Testis (tissue), 3 donors: ENCODE measurements around the gene ZNF678. TPM values are rescaled to one million over a fixed set of nuclear protein-coding genes. Genes with fewer than 3 reads are reported as not detected.

Experiments used
- DNase-seq: peaks from one replicate; pipeline ENCODE4 v3.0.0-alpha.2; 2019
- H3K27ac ChIP-seq, 2 donors: fragments of 200-600 bp; sonication (generic); one replicate each; pipeline ENCODE4 v1.5.1; 2019
- H3K27me3 ChIP-seq: fragments of 200-600 bp; sonication (generic); one replicate; pipeline ENCODE4 v1.5.1; 2019
- H3K36me3 ChIP-seq: fragments of 200-600 bp; sonication (generic); one replicate; pipeline ENCODE4 v1.5.1; 2017; ENCODE audit warnings: low read depth; ENCODE audit errors: missing control alignments
- H3K4me1 ChIP-seq: fragments of 200-600 bp; sonication (generic); one replicate; pipeline ENCODE4 v1.5.1; 2019
- H3K4me3 ChIP-seq, 2 donors: fragments of 200-600 bp; sonication (generic); one replicate each; pipeline ENCODE4 v1.5.1; 2017 to 2019
- H3K9me3 ChIP-seq: fragments of 200-600 bp; sonication (generic); one replicate; pipeline ENCODE4 v1.5.1; 2017
- CTCF ChIP-seq, 3 experiments: fragments of 450-650 bp in 2 of 3; fragments of 200-600 bp in 1 of 3; sonication (generic) in 1 of 3; IDR thresholded peaks; one replicate each; pipeline ENCODE4 v1.5.1; 2016 to 2019; ENCODE audit warnings: antibody characterized with exemption in 3 of 3, mild to moderate bottlenecking in 2 of 3, moderate library complexity in 1 of 3
- POLR2A ChIP-seq: fragments of 450-650 bp; IDR thresholded peaks from one replicate; pipeline ENCODE4 v1.6.1; 2017; ENCODE audit warnings: antibody characterized with exemption, mild to moderate bottlenecking, moderate library complexity
- WGBS, 2 donors: methylation state at CpG; one replicate each; pipeline ENCODE4 v1.1.5; 2018; 5-methylcytosine and 5-hydroxymethylcytosine counted together
- intact Hi-C: fragments of 100-400 bp; cut with DNase I; formaldehyde crosslinking; loops from one replicate; pipeline ENCODE4 v1.15.1; 2023; ENCODE audit warnings: low total_unique reads
- polyA plus RNA-seq: library from polyadenylated mRNA; stranded (reverse); fragments of 350-450 nt; fragmentation: Illumina TruSeq; extraction: RNeasy Lipid Tissue Mini Kit (QIAGEN cat#74804); gene quantifications from one replicate; pipeline ENCODE4 v1.2.3, GENCODE V29; 2014; ENCODE audit warnings: low read depth, low replicate concordance; ENCODE audit not compliant: insufficient read depth
- total RNA-seq, 2 donors: library from RNA; depleted of rRNA; stranded (reverse); fragments of >200 nt; gene quantifications; one replicate each; pipeline ENCODE4 v1.2.3, GENCODE V29; 2016

Gene ZNF678
- total and polyA plus RNA-seq, 3 donors from 2014 or later, result 3.2 to 18.6 (median 12.8) TPM

- TF ChIP-seq POLR2A (no peak), CTCF (IDR thresholded peaks at IDR 0.05) (no peak)
- Histone ChIP-seq H3K36me3 (no peaks in the 10 kb centered on the region), H3K27me3 (no peaks in the 10 kb centered on the region), H3K4me1 (no peaks in the 10 kb centered on the region), H3K27ac (no peak overlapping the region), H3K4me3 (peak overlapping the region in 1 of 2 donors; percentile 20), H3K9me3 (no peaks in the 10 kb centered on the region)
- intact Hi-C loops, result no loop called here
- 49 to 53% methylated on average over 18 to 29 of the region's 29 CpGs for WGBS, 2 donors
- no peak for DNase-seq
Observed at GRCh38 chr1:227557962-227558725, 5.2 kb upstream of the ZNF678 start.

- Histone ChIP-seq H3K27me3 (no peaks in the 10 kb centered on the region), H3K9me3 (no peaks in the 10 kb centered on the region), H3K36me3 (no peaks in the 10 kb centered on the region), H3K27ac (no peak overlapping the region), H3K4me1 (no peaks in the 10 kb centered on the region), H3K4me3 (peak overlapping the region in 1 of 2 donors; percentile 20)
- TF ChIP-seq POLR2A (no peak), CTCF (IDR thresholded peaks at IDR 0.05) (no peak)
- 38 to 54% methylated on average over 15 to 19 of the region's 20 CpGs for WGBS, 2 donors
- DNase-seq, result no peak
- intact Hi-C loops, result no loop called here
Observed at GRCh38 chr1:227558732-227559262, 4.6 kb upstream of the ZNF678 start.

DNA sequence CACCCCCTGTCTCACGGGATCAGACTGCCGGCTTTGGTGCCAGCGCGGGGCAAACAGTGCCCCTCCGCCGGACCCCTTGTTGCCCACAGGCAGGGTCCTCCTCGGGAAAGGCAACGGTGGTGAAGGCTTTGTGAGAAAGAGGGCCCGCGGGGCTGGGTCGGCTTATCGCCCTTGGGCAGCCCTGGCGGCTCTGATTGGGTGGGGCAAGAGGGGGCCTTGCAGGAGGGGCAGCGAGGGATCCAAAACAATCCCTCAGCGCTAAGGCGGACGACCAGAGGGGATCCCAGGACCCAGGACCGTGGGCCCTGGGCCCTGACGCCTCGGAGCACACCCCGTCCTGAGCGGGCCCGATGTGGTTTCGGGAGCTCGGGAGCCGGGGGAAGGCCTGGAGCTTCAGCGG lies 3.9 kb upstream of the ZNF678 start:
- Histone ChIP-seq H3K36me3 (no peaks in the 10 kb centered on the region), H3K27me3 (no peaks in the 10 kb centered on the region), H3K4me3 (peak overlapping the region in 1 of 2 donors; percentile 23), H3K4me1 (peaks cover 6% of the 10 kb centered on the region), H3K27ac (no peak overlapping the region), H3K9me3 (no peaks in the 10 kb centered on the region)
- no peak for DNase-seq
- TF ChIP-seq POLR2A (no peak), CTCF (IDR thresholded peaks at IDR 0.05) (no peak)
- WGBS, 2 donors, result 37 to 44% methylated on average over 3 to 27 of the region's 27 CpGs
- intact Hi-C loops, result no loop called here

DNA sequence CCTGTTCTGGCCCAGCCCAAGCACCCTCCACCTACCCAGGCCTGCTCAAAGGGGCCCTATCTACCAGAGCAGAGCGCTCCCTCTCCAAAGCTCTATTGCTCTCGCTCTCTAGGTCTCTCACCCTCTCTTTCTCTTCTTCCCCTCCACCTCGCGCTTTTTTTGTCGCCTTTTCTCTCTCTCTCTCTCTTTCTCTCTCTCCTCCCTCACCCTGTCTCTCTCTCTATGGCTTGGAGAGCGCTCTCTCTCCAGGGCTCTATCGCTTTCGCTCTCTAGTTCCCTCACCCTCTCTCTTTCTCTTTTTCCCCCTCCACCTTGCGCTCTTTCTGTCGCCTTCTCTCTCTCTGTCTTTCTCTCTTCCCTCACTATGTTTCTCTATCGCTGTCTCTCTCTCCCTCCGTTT lies 3.4 kb upstream of the ZNF678 start:
- no peaks in the 10 kb centered on the region for H3K36me3 ChIP-seq
- H3K9me3 ChIP-seq, result no peaks in the 10 kb centered on the region
- DNase-seq, result no peak
- peak overlapping the region in 1 of 2 donors; percentile 23 for H3K4me3 ChIP-seq
- intact Hi-C loops, result no loop called here
- H3K27ac ChIP-seq, result no peak overlapping the region
- H3K4me1 ChIP-seq, result peaks cover 6% of the 10 kb centered on the region
- WGBS, 2 donors, result 31 to 50% methylated on average over 12 of the region's 12 CpGs
- no peaks in the 10 kb centered on the region for H3K27me3 ChIP-seq
- no peak for TF ChIP-seq CTCF (IDR thresholded peaks at IDR 0.05)
